H9 (cell line): Measurements from ENCODE around the gene XAF1. TPM values are rescaled to one million over a fixed set of nuclear protein-coding genes. Genes with fewer than 3 reads are reported as not detected.
"Not testable (repeated sequence)": the region's sequence is repeated elsewhere in the genome, so short reads cannot be mapped to it uniquely, and the experiment has no call there.

Source experiments
- DNase-seq: peaks from one replicate; pipeline ENCODE4 v3.0.0-alpha.2; 2017
- H2AFZ ChIP-seq: one replicate; pipeline ENCODE4 v1.6.1; 2013; ENCODE audit warnings: mild to moderate bottlenecking, low read length, control low read depth, moderate library complexity
- H2AK5ac ChIP-seq: 2 replicates; pipeline ENCODE4 v1.6.1; 2013; ENCODE audit warnings: low read length, control low read depth, mixed read lengths; ENCODE audit not compliant: insufficient read length
- H2BK120ac ChIP-seq: one replicate; pipeline ENCODE4 v1.6.1; 2013; ENCODE audit warnings: low read depth, mild to moderate bottlenecking, low read length, control low read depth, inconsistent platforms; ENCODE audit not compliant: poor library complexity, severe bottlenecking
- H2BK12ac ChIP-seq: 2 replicates; pipeline ENCODE4 v1.6.1; 2013; ENCODE audit warnings: low read length, control low read depth, mixed read lengths, low read depth; ENCODE audit not compliant: insufficient read length
- H2BK15ac ChIP-seq: 2 replicates; pipeline ENCODE4 v1.6.1; 2013; ENCODE audit warnings: low read depth, low read length, control low read depth
- H2BK20ac ChIP-seq: one replicate; pipeline ENCODE4 v1.6.1; 2013; ENCODE audit warnings: low read depth, mild to moderate bottlenecking, low read length, control low read depth, inconsistent platforms; ENCODE audit not compliant: poor library complexity, severe bottlenecking
- H2BK5ac ChIP-seq: 2 replicates; pipeline ENCODE4 v1.6.1; 2013; ENCODE audit warnings: low read length, control low read depth, mixed read lengths; ENCODE audit not compliant: insufficient read length
- H3K14ac ChIP-seq: 2 replicates; pipeline ENCODE4 v1.6.1; 2013; ENCODE audit warnings: low read length, control low read depth; ENCODE audit not compliant: insufficient read depth
- H3K18ac ChIP-seq: 2 replicates; pipeline ENCODE4 v1.6.1; 2013; ENCODE audit warnings: low read depth, mild to moderate bottlenecking, mixed read lengths, low read length, control low read depth; ENCODE audit not compliant: insufficient read length
- H3K23ac ChIP-seq: 2 replicates; pipeline ENCODE4 v1.6.1; 2013; ENCODE audit warnings: low read length, control low read depth, mixed read lengths, low read depth; ENCODE audit not compliant: insufficient read length
- H3K23me2 ChIP-seq: 2 replicates; pipeline ENCODE4 v1.6.1; 2013; ENCODE audit warnings: low read depth, mild to moderate bottlenecking, mixed read lengths, low read length, control low read depth; ENCODE audit not compliant: insufficient read length, poor library complexity, severe bottlenecking
- H3K27ac ChIP-seq: 2 replicates; pipeline ENCODE4 v1.5.1; 2013; ENCODE audit warnings: low read length, control low read depth, mixed read lengths, low read depth; ENCODE audit not compliant: insufficient read length
- H3K27me3 ChIP-seq: 2 replicates; pipeline ENCODE4 v1.6.1; 2013; ENCODE audit warnings: low read length, control low read depth, inconsistent platforms; ENCODE audit not compliant: insufficient read depth
- H3K4ac ChIP-seq: 2 replicates; pipeline ENCODE4 v1.6.1; 2013; ENCODE audit warnings: low read depth, mild to moderate bottlenecking, control low read depth, inconsistent platforms, low read length, moderate library complexity
- H3K4me1 ChIP-seq: 2 replicates; pipeline ENCODE4 v1.6.1; 2013; ENCODE audit warnings: low read length, control low read depth, inconsistent platforms; ENCODE audit not compliant: insufficient read depth
- H3K4me2 ChIP-seq: 2 replicates; pipeline ENCODE4 v1.6.1; 2013; ENCODE audit warnings: low read length, control low read depth, mixed read lengths; ENCODE audit not compliant: insufficient read length, insufficient read depth
- H3K56ac ChIP-seq: 2 replicates; pipeline ENCODE4 v1.6.1; 2013; ENCODE audit warnings: low read depth, mild to moderate bottlenecking, mixed read lengths, low read length, control low read depth; ENCODE audit not compliant: insufficient read length
- H3K79me1 ChIP-seq: 2 replicates; pipeline ENCODE4 v1.6.1; 2013; ENCODE audit warnings: low read depth, mild to moderate bottlenecking, moderate library complexity, low read length, control low read depth, inconsistent platforms; ENCODE audit not compliant: insufficient read depth, poor library complexity, severe bottlenecking
- H3K79me2 ChIP-seq: 2 replicates; pipeline ENCODE4 v1.6.1; 2013; ENCODE audit warnings: low read length, control low read depth, inconsistent platforms; ENCODE audit not compliant: insufficient read depth
- H3K9ac ChIP-seq: 2 replicates; pipeline ENCODE4 v1.6.1; 2013; ENCODE audit warnings: low read length, control low read depth, mixed read lengths; ENCODE audit not compliant: insufficient read length; ENCODE audit errors: extremely low read depth
- H3K9me3 ChIP-seq: one replicate; pipeline ENCODE4 v1.6.1; 2013; ENCODE audit warnings: low read depth, low read length, inconsistent platforms; ENCODE audit not compliant: control insufficient read depth
- H3T11ph ChIP-seq: one replicate; pipeline ENCODE4 v1.6.1; 2013; ENCODE audit warnings: mild to moderate bottlenecking, low read length, control low read depth, inconsistent platforms
- H4K20me1 ChIP-seq: one replicate; pipeline ENCODE4 v1.6.1; 2013; ENCODE audit not compliant: control insufficient read depth, insufficient read length, insufficient read depth
- H4K5ac ChIP-seq: 2 replicates; pipeline ENCODE4 v1.6.1; 2013; ENCODE audit warnings: low read depth, mild to moderate bottlenecking, mixed read lengths, low read length, control low read depth; ENCODE audit not compliant: insufficient read length
- H4K8ac ChIP-seq: replicated peaks from 2 replicates; pipeline ENCODE4 v1.6.1; 2013; ENCODE audit warnings: low read length, control low read depth, mixed read lengths, low read depth; ENCODE audit not compliant: insufficient read length
- H4K91ac ChIP-seq: 2 replicates; pipeline ENCODE4 v1.6.1; 2013; ENCODE audit warnings: low read depth, mild to moderate bottlenecking, moderate library complexity, mixed read lengths, low read length, control low read depth; ENCODE audit not compliant: insufficient read length
- H3K27ac Mint-ChIP-seq, 3 experiments: 2 replicates in 2 of 3; 3 replicates in 1 of 3; pipeline ENCODE4 v1.8.0; 2020 to 2021; ENCODE audit warnings: mixed read lengths in 3 of 3, mild to moderate bottlenecking in 1 of 3, moderate library complexity in 1 of 3
- H3K27me3 Mint-ChIP-seq: 2 replicates; pipeline ENCODE4 v1.8.0; 2021; ENCODE audit warnings: low read depth, mild to moderate bottlenecking, moderate library complexity, mixed read lengths
- H3K36me3 Mint-ChIP-seq, 3 experiments: 2 replicates in 2 of 3; 3 replicates in 1 of 3; pipeline ENCODE4 v1.8.0; 2020 to 2021; ENCODE audit warnings: low read depth in 3 of 3, mixed read lengths in 3 of 3; ENCODE audit not compliant: insufficient read depth in 1 of 3
- H3K4me1 Mint-ChIP-seq, 2 experiments: 2 replicates each; pipeline ENCODE4 v1.8.0; 2020; ENCODE audit warnings: mixed read lengths in 2 of 2
- H3K4me3 Mint-ChIP-seq, 2 experiments: 2 replicates in 1 of 2; 3 replicates in 1 of 2; pipeline ENCODE4 v1.8.0; 2020 to 2021; ENCODE audit warnings: mild to moderate bottlenecking in 2 of 2, mixed read lengths in 2 of 2, moderate library complexity in 1 of 2
- H3K9me3 Mint-ChIP-seq, 2 experiments: 2 replicates in 1 of 2; 3 replicates in 1 of 2; pipeline ENCODE4 v1.8.0; 2020; ENCODE audit warnings: mild to moderate bottlenecking in 2 of 2, mixed read lengths in 2 of 2, moderate library complexity in 1 of 2
- WGBS: extraction: QIAGEN DNeasy Blood & Tissue Kit; methylation state at CpG from one replicate; pipeline ENCODE4 v1.1.7; 2013; ENCODE audit warnings: missing lambda C conversion rate, low lambda C conversion rate, mixed read lengths; ENCODE audit not compliant: insufficient read length; ENCODE audit errors: extremely low coverage; 5-methylcytosine and 5-hydroxymethylcytosine counted together
- total RNA-seq: library from RNA; stranded (reverse); gene quantifications from 2 replicates; pipeline ENCODE4 v1.2.1, GENCODE V29; 2021
- TF ChIP-seq, protein P1 (sequence below): fragments of 200-600 bp; sonication (generic); conservative IDR thresholded peaks from 3 replicates; pipeline ENCODE4 v1.8.0; 2021; ENCODE audit warnings: antibody characterized with exemption, mild to moderate bottlenecking

XAF1 gene
- total RNA-seq, 1 experiment from 2014 or later: not detected

DNA sequence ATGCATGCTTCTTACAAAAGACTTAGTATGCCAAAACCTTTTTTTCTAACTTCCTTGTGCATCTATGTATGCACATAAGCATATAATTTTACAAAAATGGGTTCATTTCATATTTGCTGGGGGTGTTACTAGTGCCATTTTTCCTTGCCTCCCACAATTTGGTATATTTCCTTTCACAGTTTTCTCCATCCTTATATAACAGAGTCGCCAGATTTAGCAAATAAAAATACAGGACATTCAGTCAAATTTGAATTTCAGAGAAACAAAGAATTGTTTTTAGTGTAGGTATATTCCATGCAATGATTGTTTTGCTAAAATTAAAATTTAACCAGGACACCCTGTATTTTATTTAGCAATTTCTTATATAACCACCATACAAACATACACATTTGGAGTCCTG, 16.2 kb downstream of the XAF1 start:
- H2BK5ac ChIP-seq: no peak overlapping the region
- H3K36me3 Mint-ChIP-seq: peaks cover 0 to 8% (median 7%) of the 10 kb centered on the region in 3 experiments; a peak in 4 of 7 replicates
- H3K27ac Mint-ChIP-seq: no peak overlapping the region
- DNase-seq: no peak
- no peak overlapping the region for H4K8ac ChIP-seq
- H2BK12ac ChIP-seq: no peak overlapping the region
- H3K23ac ChIP-seq: no peak overlapping the region
- H3K23me2 ChIP-seq: peaks cover 6% of the 10 kb centered on the region
- H2BK15ac ChIP-seq: no peak overlapping the region
- H3K27ac ChIP-seq: no peak overlapping the region
- no peak overlapping the region for H2BK120ac ChIP-seq
- H3K4me2 ChIP-seq: no peak overlapping the region
- H3K9ac ChIP-seq: no peak overlapping the region
- no peak overlapping the region for H3K18ac ChIP-seq
- no peak overlapping the region for H2AK5ac ChIP-seq
- H3K56ac ChIP-seq: no peak overlapping the region
- no peaks in the 10 kb centered on the region for H3K9me3 ChIP-seq
- no CpG with 5 or more reads among the region's 1 CpG for WGBS
- no peak overlapping the region for H4K5ac ChIP-seq
- no peaks in the 10 kb centered on the region for H3K79me1 ChIP-seq
- H4K91ac ChIP-seq: no peak overlapping the region
- H3K4ac ChIP-seq: no peak overlapping the region
- peaks cover 52% of the 10 kb centered on the region for H3K27me3 Mint-ChIP-seq
- no peak overlapping the region for H2BK20ac ChIP-seq
- H3K4me3 Mint-ChIP-seq: no peak overlapping the region
- no peaks in the 10 kb centered on the region for H4K20me1 ChIP-seq
- TF ChIP-seq, protein P1, sequence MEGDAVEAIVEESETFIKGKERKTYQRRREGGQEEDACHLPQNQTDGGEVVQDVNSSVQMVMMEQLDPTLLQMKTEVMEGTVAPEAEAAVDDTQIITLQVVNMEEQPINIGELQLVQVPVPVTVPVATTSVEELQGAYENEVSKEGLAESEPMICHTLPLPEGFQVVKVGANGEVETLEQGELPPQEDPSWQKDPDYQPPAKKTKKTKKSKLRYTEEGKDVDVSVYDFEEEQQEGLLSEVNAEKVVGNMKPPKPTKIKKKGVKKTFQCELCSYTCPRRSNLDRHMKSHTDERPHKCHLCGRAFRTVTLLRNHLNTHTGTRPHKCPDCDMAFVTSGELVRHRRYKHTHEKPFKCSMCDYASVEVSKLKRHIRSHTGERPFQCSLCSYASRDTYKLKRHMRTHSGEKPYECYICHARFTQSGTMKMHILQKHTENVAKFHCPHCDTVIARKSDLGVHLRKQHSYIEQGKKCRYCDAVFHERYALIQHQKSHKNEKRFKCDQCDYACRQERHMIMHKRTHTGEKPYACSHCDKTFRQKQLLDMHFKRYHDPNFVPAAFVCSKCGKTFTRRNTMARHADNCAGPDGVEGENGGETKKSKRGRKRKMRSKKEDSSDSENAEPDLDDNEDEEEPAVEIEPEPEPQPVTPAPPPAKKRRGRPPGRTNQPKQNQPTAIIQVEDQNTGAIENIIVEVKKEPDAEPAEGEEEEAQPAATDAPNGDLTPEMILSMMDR: no peak
- H3K79me2 ChIP-seq: no peaks in the 10 kb centered on the region
- 0 out of 4 replicates have a peak, but pooled peaks cover 0 to 2% of the 10 kb centered on the region in 2 experiments for H3K4me1 Mint-ChIP-seq
- no peak overlapping the region for H2AFZ ChIP-seq
- no peaks in the 10 kb centered on the region for H3K4me1 ChIP-seq
- peaks cover 5% of the 10 kb centered on the region; the same call in 1 of the 2 replicates for H3K27me3 ChIP-seq
- H3K9me3 Mint-ChIP-seq: peaks cover 25 to 31% of the 10 kb centered on the region in 2 experiments
- H3T11ph ChIP-seq: no peak overlapping the region
- H3K14ac ChIP-seq: no peak overlapping the region

DNA sequence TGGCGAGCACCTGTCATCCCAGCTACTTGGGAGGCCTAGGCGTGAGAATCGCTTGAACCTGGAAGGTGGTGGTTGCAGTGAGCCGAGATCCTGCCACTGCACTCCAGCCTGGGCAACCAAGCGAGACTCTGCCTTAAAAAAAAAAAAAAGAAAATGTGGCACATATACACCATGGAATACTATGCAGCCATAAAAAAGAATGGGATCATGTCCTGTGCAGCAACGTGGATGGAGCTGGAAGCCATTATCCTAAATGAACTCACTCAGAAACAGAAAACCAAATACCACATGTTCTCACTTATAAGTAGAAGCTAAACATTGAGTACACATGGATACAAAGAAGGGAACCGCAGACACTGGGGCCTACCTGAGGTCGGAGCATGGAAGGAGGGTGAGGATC, 19.1 kb downstream of the XAF1 start:
- H3K4me3 Mint-ChIP-seq, H3K4me2 ChIP-seq, H2BK120ac ChIP-seq, DNase-seq, H3K9me3 ChIP-seq, H3K23me2 ChIP-seq, H3K36me3 Mint-ChIP-seq, H2BK15ac ChIP-seq, H3K56ac ChIP-seq, H3K18ac ChIP-seq, H4K20me1 ChIP-seq, H3K27me3 ChIP-seq, H3K4ac ChIP-seq, H3K9ac ChIP-seq, H3K27ac ChIP-seq, H4K5ac ChIP-seq, H4K91ac ChIP-seq, H2BK12ac ChIP-seq, H3K4me1 Mint-ChIP-seq, H3K14ac ChIP-seq, H2BK5ac ChIP-seq, H3K79me1 ChIP-seq, H3K79me2 ChIP-seq, H3K27ac Mint-ChIP-seq, H2AK5ac ChIP-seq, H3K23ac ChIP-seq, H2AFZ ChIP-seq, H2BK20ac ChIP-seq, H3K4me1 ChIP-seq, H3T11ph ChIP-seq, H4K8ac ChIP-seq: not testable (repeated sequence)
- no CpG with 5 or more reads among the region's 8 CpGs for whole genome bisulfite sequencing
- Mint-ChIP-seq H3K9me3 (peaks cover 5 to 16% of the 10 kb centered on the region in 2 experiments; a peak in 4 of 5 replicates), H3K27me3 (peaks cover 73% of the 10 kb centered on the region)
